GM12873 (cell line): ENCODE results near the gene SBK3.

ENCODE experiments used
- TF ChIP-seq, protein P1 (sequence below): IDR thresholded peaks from 2 replicates; pipeline ENCODE4 v1.5.1; 2012; ENCODE audit warnings: low read depth, mild to moderate bottlenecking, moderate library complexity, low read length, control low read depth; ENCODE audit not compliant: insufficient read depth; ENCODE audit errors: missing control alignments

SBK3 gene

DNA sequence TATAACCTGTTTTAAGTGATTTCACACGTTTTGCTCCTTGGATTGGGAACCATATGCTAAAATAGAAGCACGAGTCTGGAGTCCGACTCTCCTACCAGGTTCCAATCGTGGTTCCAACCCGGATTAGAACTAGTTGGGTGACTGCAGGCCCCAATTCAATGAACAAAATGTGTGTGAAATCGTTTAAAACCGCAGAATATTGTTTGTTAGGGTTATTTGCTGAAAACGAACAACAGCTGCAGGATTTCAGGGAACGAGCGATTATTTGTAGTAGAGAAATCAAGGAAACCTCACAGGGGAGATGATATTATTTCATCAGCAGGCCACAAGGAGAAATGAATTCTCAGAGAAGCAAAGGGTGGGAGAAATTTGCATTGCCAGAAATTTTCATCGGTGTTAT lies 40.4 kb downstream of the SBK3 start:
- TF ChIP-seq, protein P1, sequence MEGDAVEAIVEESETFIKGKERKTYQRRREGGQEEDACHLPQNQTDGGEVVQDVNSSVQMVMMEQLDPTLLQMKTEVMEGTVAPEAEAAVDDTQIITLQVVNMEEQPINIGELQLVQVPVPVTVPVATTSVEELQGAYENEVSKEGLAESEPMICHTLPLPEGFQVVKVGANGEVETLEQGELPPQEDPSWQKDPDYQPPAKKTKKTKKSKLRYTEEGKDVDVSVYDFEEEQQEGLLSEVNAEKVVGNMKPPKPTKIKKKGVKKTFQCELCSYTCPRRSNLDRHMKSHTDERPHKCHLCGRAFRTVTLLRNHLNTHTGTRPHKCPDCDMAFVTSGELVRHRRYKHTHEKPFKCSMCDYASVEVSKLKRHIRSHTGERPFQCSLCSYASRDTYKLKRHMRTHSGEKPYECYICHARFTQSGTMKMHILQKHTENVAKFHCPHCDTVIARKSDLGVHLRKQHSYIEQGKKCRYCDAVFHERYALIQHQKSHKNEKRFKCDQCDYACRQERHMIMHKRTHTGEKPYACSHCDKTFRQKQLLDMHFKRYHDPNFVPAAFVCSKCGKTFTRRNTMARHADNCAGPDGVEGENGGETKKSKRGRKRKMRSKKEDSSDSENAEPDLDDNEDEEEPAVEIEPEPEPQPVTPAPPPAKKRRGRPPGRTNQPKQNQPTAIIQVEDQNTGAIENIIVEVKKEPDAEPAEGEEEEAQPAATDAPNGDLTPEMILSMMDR = no peak

DNA sequence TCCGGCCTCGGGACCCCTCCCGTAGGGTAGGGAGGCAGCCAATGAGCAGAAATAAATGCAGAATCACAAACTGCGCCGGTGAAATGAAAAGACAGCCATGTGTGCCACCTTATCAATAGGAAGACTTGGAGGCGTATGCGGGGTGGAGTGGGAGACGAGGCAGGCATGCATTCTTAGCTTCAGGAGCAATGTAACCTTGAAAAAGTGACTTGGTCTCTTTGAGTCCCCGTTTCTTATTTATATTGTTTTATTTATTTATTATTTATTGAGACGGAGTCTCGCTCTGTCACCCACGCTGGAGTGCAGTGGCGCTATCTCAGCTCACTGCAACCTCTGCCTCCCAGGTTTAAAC lies 41.1 kb downstream of the SBK3 start:
- TF ChIP-seq, protein P1 = no peak

DNA sequence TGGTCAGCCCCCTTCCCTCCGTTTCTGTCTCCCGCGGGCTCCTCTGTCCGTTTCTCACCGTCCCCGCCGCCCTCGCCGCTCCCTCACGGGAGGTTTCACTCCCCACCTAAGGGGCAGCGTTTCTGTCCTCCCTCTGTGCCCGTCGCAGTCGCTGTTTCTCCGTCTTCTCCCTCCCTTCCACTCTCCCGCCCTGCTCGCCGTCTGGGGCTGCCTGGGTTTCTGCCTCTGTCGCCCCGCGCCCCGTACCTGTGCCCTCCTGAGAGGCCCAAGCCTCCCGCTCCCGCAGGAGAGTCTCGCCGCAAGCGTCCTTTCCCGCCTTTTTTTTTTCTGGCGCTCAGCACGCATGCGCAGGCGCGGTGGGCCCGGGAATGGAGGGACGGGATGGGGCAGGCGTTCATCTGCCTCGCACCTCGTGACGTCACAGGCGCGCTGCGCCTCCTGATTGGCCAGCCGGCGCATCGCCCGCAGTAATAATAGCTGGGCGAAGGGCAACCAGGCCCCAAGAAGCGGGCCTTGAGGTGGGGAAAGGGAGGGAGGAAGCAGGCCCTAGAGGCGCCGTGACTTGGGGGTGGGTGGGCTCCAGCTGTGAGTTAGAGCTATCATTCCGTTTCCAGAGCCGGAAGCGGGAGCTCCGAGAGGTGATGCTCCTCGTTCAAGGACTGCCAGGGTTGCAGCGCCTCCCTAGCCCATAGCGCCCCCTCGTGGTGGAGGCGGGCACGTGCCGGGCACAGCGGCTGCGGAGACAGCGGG lies 41.7 kb downstream of the SBK3 start:
- TF ChIP-seq, protein P1 = peak; percentile 97

DNA sequence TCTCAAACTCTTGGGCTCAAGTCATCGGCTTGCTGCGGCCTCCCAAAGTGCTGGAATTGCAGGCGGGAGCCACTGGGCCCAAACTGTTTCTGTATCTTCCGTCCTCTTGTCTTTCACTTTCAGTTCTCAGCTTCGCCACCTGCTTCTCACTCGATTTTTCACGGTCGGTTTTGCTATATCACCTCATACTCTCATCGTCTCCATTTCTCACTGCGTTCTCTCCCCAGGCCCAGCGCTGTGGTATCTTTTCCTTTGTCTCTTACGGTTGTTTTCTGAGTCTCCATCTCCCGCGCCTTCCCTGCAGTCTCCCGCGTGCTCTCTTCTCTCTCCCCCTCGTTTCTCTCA lies 42.2 kb downstream of the SBK3 start:
- TF ChIP-seq, protein P1 = no peak

DNA sequence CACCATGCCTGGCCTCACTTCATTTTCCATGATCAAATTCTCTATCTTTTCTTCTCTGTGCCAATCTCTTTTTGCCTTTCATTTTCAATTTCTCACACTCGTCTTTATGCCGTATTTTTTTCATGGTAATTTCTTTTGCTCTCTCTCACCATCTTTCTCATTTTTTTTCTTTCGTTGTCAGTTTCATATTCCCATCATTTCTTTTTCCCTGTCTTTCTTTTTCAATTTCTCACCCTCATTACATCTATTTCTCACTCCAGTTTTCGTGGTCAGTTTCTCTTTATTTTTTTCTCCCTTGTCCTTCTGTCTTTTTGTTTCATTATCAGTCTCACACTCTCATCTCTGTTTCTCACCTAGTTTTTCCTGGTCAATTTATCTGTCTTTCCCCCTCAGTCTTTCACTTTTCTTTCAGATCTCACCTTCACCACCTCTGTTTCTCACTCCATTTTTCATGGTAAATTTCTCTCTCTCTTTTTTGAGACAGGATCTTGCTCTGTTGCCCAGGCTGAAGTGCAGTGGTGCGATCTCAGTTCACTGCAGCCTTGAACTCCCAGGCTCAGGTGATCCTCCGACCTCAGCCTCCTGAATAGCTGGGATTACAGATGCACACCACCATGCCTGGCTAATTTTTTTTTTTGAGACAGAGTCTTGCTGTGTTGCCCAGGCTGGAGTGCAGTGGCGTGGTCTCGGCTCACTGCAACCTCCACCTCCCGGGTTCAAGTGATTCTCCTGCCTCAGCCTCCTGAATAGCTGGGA lies 43.0 kb downstream of the SBK3 start:
- TF ChIP-seq, protein P1 = no peak

DNA sequence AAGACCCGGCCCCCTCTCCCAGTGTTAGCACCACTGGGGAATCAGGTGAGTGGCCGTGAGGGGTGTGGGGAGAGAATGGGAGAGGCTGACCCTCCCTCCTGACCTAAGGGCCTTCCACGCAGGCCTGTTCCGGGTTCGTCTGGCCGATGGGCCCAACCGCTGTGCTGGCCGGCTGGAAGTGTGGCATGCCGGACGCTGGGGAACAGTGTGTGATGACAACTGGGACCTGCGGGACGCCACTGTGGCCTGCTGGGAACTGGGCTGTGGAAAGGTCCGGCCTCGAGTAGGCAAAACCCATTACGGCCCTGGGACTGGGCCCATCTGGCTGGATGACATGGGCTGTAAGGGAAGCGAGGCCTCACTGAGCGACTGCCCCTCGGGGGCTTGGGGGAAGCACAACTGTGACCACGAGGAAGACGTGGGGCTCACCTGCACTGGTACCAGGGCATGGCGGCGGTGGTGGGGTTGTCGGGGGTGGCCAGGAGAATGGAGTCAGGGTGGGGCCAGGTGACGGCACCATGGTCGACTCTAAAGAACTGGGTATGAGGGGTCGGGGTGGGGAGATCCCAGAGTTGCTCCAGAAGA lies 44.9 kb downstream of the SBK3 start:
- TF ChIP-seq, protein P1 = no peak

DNA sequence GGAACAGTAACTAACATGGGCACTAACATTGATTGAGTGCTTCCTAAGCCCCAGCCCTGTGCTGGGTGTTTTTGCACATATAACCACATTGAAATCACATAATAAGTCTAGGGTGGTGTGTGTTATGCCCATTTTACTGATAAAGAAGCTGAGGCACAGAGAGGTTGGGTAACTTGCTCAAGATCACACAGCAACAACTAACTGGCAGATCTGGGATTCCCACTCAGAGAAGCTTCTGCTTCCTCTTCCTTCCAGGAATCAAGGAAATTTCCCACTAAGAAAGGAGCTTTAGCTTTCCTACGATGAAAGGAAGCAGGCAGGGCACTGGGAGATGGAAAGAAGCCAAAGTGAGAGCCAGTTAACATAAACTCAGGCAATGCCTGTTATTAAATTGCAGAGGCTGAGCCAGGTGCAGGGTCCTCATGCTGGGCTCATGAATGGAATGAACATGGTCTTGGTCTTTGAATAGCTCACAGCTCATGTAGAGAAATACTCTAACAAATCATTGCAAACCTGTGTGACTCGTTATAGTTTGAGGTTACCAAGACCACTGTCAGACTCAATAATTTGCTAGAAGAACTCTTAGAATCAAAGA lies 47.0 kb downstream of the SBK3 start:
- TF ChIP-seq, protein P1 = no peak
